Fibroblast of mammary gland (primary cell): Measurements from ENCODE around the gene C17orf67.

Experiments
- DNase-seq: peaks from one replicate; pipeline ENCODE4 v3.0.0-alpha.2; 2010; ENCODE audit warnings: low read depth
- H3K4me3 ChIP-seq: 2 replicates; pipeline ENCODE4 v1.5.1; 2011; ENCODE audit warnings: low read depth, mild to moderate bottlenecking, low read length, moderate library complexity; ENCODE audit not compliant: control insufficient read depth
- CTCF ChIP-seq: conservative IDR thresholded peaks from 2 replicates; pipeline ENCODE4 v1.5.1; 2011; ENCODE audit warnings: low read depth, low read length, inconsistent platforms; ENCODE audit not compliant: control insufficient read depth, insufficient read depth

Gene C17orf67

GRCh38 chr17:56810343-56810742, 23.4 kb downstream of the C17orf67 start:
- no peak for TF ChIP-seq CTCF

GRCh38 chr17:56809820-56810179, 23.9 kb downstream of the C17orf67 start:
- no peak overlapping the region for H3K4me3 ChIP-seq
- TF ChIP-seq CTCF = no peak
- DNase-seq = no peak

More at GRCh38 chr17:56810343-56810742, 23.4 kb downstream of the C17orf67 start:
- no peak for DNase-seq
- H3K4me3 ChIP-seq = no peak overlapping the region

GRCh38 chr17:56809106-56809819, 24.5 kb downstream of the C17orf67 start:
- no peak for TF ChIP-seq CTCF
- no peak for DNase-seq
- no peak overlapping the region for H3K4me3 ChIP-seq

GRCh38 chr17:56808503-56808902, 25.2 kb downstream of the C17orf67 start:
- no peak for DNase-seq
- TF ChIP-seq CTCF = no peak
- no peak overlapping the region for H3K4me3 ChIP-seq

GRCh38 chr17:56807723-56808122, 26.0 kb downstream of the C17orf67 start:
- no peak for DNase-seq

GRCh38 chr17:56806949-56807348, 26.8 kb downstream of the C17orf67 start:
- DNase-seq = no peak
- TF ChIP-seq CTCF = no peak
- H3K4me3 ChIP-seq = no peak overlapping the region

More at GRCh38 chr17:56807723-56808122, 26.0 kb downstream of the C17orf67 start:
- TF ChIP-seq CTCF = no peak
- no peak overlapping the region for H3K4me3 ChIP-seq
